SU-DHL-6 (cell line): ENCODE data around the gene SUSD3.
A peak's percentile ranks its signal among the peaks of the same experiment; 100 is the strongest.

Experiments
- H2AFZ ChIP-seq: fragments of 200-600 bp; sonication (generic); 2 replicates; pipeline ENCODE4 v1.6.1; 2014; ENCODE audit warnings: low read depth, mild to moderate bottlenecking, moderate library complexity, mixed read lengths, antibody characterized with exemption, low read length; ENCODE audit not compliant: severe bottlenecking
- H3F3A ChIP-seq: fragments of 200-600 bp; shearing (Covaris generic); 2 replicates; pipeline ENCODE4 v1.6.0; 2016; ENCODE audit warnings: antibody characterized with exemption, mild to moderate bottlenecking; ENCODE audit not compliant: insufficient read depth
- H3K27ac ChIP-seq: fragments of 200-600 bp; sonication (generic); 2 replicates; pipeline ENCODE4 v1.5.1; 2016; ENCODE audit warnings: low read depth, mild to moderate bottlenecking, low read length, moderate library complexity, mixed read lengths
- H3K27me3 ChIP-seq: fragments of 200-600 bp; sonication (generic), shearing (Covaris generic); 2 replicates; pipeline ENCODE4 v1.6.0; 2014; ENCODE audit warnings: mild to moderate bottlenecking, low read length
- H3K36me3 ChIP-seq: fragments of 200-600 bp; sonication (generic); 2 replicates; pipeline ENCODE4 v1.6.1; 2014; ENCODE audit warnings: mild to moderate bottlenecking, low read length, mixed read lengths
- H3K4me2 ChIP-seq: fragments of 300-600, 200-600 bp; shearing (Covaris generic), sonication (generic); 2 replicates; pipeline ENCODE4 v1.6.0; 2014; ENCODE audit warnings: low read length, low read depth, mild to moderate bottlenecking; ENCODE audit not compliant: poor library complexity, severe bottlenecking
- H3K4me3 ChIP-seq: fragments of 200-600 bp; sonication (generic); 2 replicates; pipeline ENCODE4 v1.5.1; 2014; ENCODE audit warnings: antibody characterized with exemption, low read length, mild to moderate bottlenecking, mixed read lengths; ENCODE audit not compliant: insufficient read depth, poor library complexity, severe bottlenecking
- H3K79me2 ChIP-seq: fragments of 200-600 bp; sonication (generic); 2 replicates; pipeline ENCODE4 v1.6.1; 2014; ENCODE audit warnings: mild to moderate bottlenecking, low read length, moderate library complexity; ENCODE audit not compliant: insufficient read depth
- H3K9ac ChIP-seq: fragments of 200-600 bp; sonication (generic); 2 replicates; pipeline ENCODE4 v1.7.0; 2014; ENCODE audit warnings: mild to moderate bottlenecking, low read length
- H3K9me2 ChIP-seq: fragments of 200-600 bp; sonication (generic); replicated peaks from 2 replicates; pipeline ENCODE4 v1.6.1; 2014; ENCODE audit warnings: low read length; ENCODE audit not compliant: insufficient read depth
- H3K9me3 ChIP-seq: fragments of 200-600 bp; sonication (generic); 2 replicates; pipeline ENCODE4 v1.6.1; 2014; ENCODE audit warnings: low read length, mixed read lengths; ENCODE audit not compliant: insufficient read depth
- H4K20me1 ChIP-seq: fragments of 200-600 bp; sonication (generic); 2 replicates; pipeline ENCODE4 v1.6.1; 2014; ENCODE audit warnings: low read depth, mild to moderate bottlenecking, antibody characterized with exemption, low read length, moderate library complexity, mixed read lengths
- CTCF ChIP-seq: fragments of 200-600 bp; sonication (generic); IDR thresholded peaks from one replicate; pipeline ENCODE4 v1.5.1; 2017; ENCODE audit warnings: antibody characterized with exemption, mild to moderate bottlenecking, low read length, moderate library complexity; ENCODE audit not compliant: insufficient read depth, poor library complexity, severe bottlenecking
- EZH2phosphoT487 ChIP-seq: fragments of 200-600 bp; sonication (generic), shearing (Covaris generic); conservative IDR thresholded peaks from 2 replicates; pipeline ENCODE4 v1.6.1; 2018; ENCODE audit warnings: mild to moderate bottlenecking, antibody characterized with exemption, low read length, moderate library complexity, mixed read lengths

Gene SUSD3

GRCh38 chr9:93092251-93092991 lies 33.9 kb downstream of the SUSD3 start:
- Histone ChIP-seq H3K4me2 (no peak overlapping the region), H3F3A (peaks cover 18% of the 10 kb centered on the region), H2AFZ (no peak overlapping the region), H3K79me2 (no peaks in the 10 kb centered on the region), H3K4me3 (no peak overlapping the region), H3K27me3 (no peaks in the 10 kb centered on the region), H3K9ac (no peak overlapping the region), H3K9me2 (no peaks in the 10 kb centered on the region), H3K9me3 (no peaks in the 10 kb centered on the region), H3K27ac (no peak overlapping the region), H4K20me1 (no peaks in the 10 kb centered on the region), H3K36me3 (no peaks in the 10 kb centered on the region)
- no peak for TF ChIP-seq EZH2phosphoT487
- TF ChIP-seq CTCF, result no peak

- Histone ChIP-seq H3F3A (peaks cover 18% of the 10 kb centered on the region), H3K79me2 (no peaks in the 10 kb centered on the region), H3K9me2 (no peaks in the 10 kb centered on the region), H4K20me1 (no peaks in the 10 kb centered on the region), H3K9me3 (no peaks in the 10 kb centered on the region), H3K9ac (no peak overlapping the region), H3K27ac (no peak overlapping the region), H2AFZ (no peak overlapping the region), H3K4me3 (no peak overlapping the region), H3K4me2 (no peak overlapping the region), H3K27me3 (no peaks in the 10 kb centered on the region), H3K36me3 (no peaks in the 10 kb centered on the region)
- TF ChIP-seq EZH2phosphoT487 (no peak), CTCF (no peak)
These were observed 34.8 kb downstream of the SUSD3 start for GRCh38 chr9:93093127-93093876.

DNA sequence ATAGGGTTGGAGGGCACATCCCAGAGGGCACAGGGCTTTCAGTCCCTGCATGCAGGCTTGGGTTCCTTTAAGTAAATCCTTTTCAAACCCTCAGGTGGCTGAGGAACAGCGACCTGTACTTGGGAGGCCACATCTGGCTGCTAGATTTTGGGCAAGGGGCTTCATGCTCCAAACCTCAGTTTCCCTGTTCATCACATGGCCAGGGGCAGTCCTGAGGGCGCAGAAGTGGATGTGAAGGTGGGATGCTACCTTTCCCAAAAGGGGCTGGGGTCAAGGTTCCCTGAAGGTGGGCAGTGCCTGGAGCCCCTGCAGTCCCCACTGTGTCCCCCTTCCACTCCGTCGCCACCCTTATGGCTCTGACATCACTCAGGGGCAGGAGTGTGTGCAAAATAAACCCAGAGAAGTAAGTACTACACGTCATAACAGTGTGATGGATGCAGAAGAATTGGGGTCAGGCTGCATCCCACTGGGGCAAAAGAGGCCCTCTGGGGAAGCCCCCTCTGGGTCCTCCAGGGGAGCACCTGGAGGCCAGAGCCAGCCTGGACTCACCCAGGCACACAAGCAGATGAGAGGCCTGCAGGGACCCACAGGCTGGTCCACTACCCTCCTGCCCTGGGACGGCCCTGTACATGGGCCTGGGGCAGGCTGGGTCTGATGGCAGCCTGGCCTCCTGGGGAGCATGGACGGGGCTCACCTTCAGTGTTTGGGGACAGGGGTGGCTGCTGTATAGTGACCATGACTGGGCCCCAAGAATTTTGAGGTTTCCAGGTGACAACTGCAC lies 35.6 kb downstream of the SUSD3 start:
- Histone ChIP-seq H3K27ac (peak overlapping the region; percentile 69), H3K36me3 (no peaks in the 10 kb centered on the region), H3K79me2 (no peaks in the 10 kb centered on the region), H3K9me2 (no peaks in the 10 kb centered on the region), H3K9me3 (no peaks in the 10 kb centered on the region), H2AFZ (peak overlapping the region; percentile 30), H3K27me3 (no peaks in the 10 kb centered on the region), H3K9ac (peak overlapping the region; percentile 69; the same call in 1 of the 2 replicates), H4K20me1 (no peaks in the 10 kb centered on the region), H3F3A (peaks cover 18% of the 10 kb centered on the region), H3K4me3 (no peak overlapping the region), H3K4me2 (no peak overlapping the region)
- TF ChIP-seq CTCF (no peak), EZH2phosphoT487 (no peak)
